HG03565 (cell line): ENCODE data around the gene IQCF6.
"Not testable (repeated sequence)": the region's sequence is repeated elsewhere in the genome, so short reads cannot be mapped to it uniquely, and the experiment has no call there.

ENCODE experiments used
- ATAC-seq: cut with Tn5 transposase; IDR thresholded peaks from one replicate; pipeline ENCODE4 v1.9.1; 2021; ENCODE audit warnings: mild to moderate bottlenecking, moderate library complexity; ENCODE audit not compliant: unreplicated experiment

The IQCF6 gene

GRCh38 chr3:51773529-51774056 lies 5.4 kb downstream of the IQCF6 start:
- no peak for ATAC-seq

- no peak for ATAC-seq
Observed at GRCh38 chr3:51759203-51759602, 19.8 kb downstream of the IQCF6 start.

- not testable (repeated sequence) for ATAC-seq
Observed at GRCh38 chr3:51753763-51754750, 25.0 kb downstream of the IQCF6 start.

- ATAC-seq: no peak
Observed at GRCh38 chr3:51751287-51751686, 27.8 kb downstream of the IQCF6 start.

- ATAC-seq: no peak
Observed at GRCh38 chr3:51750878-51751277, 28.2 kb downstream of the IQCF6 start.

GRCh38 chr3:51748327-51748726 lies 30.7 kb downstream of the IQCF6 start:
- no peak for ATAC-seq

GRCh38 chr3:51747840-51748239 lies 31.2 kb downstream of the IQCF6 start:
- ATAC-seq: no peak

GRCh38 chr3:51742978-51743377 lies 36.1 kb downstream of the IQCF6 start:
- ATAC-seq: not testable (repeated sequence)

GRCh38 chr3:51742320-51742719 lies 36.7 kb downstream of the IQCF6 start:
- not testable (repeated sequence) for ATAC-seq

- ATAC-seq: no peak
Observed at GRCh38 chr3:51739110-51739509, 39.9 kb downstream of the IQCF6 start.

- no peak for ATAC-seq
Observed at GRCh38 chr3:51735950-51736349, 43.1 kb downstream of the IQCF6 start.

- ATAC-seq: no peak
Observed at GRCh38 chr3:51735039-51735438, 44.0 kb downstream of the IQCF6 start.

- ATAC-seq: no peak
Observed at GRCh38 chr3:51734572-51734907, 44.5 kb downstream of the IQCF6 start.

GRCh38 chr3:51733859-51734571 lies 45.0 kb downstream of the IQCF6 start:
- no peak for ATAC-seq

GRCh38 chr3:51729042-51729633 lies 49.9 kb downstream of the IQCF6 start:
- ATAC-seq: no peak
